Activated CD4-positive, alpha-beta memory T cell treated with anti-CD3 and anti-CD28 coated beads for 36 hours (primary cell): ENCODE results near the gene RPTOR. TPM values are rescaled to one million over a fixed set of nuclear protein-coding genes. Genes with fewer than 3 reads are reported as not detected.
"Not testable (repeated sequence)": the region's sequence is repeated elsewhere in the genome, so short reads cannot be mapped to it uniquely, and the experiment has no call there.

Experiments used
- CTCF ChIA-PET: fragments of 350-600 bp; sonication (Branson Sonifier 250); formaldehyde crosslinking; loops from one replicate; lab custom pipeline; 2021; ENCODE audit warnings: antibody characterized with exemption, inconsistent platforms; lab: Charles Lee
- POLR2A ChIA-PET: fragments of 350-600 bp; sonication (Branson Sonifier 250); formaldehyde crosslinking; loops from one replicate; lab custom pipeline; 2021; ENCODE audit warnings: antibody characterized with exemption; lab: Charles Lee
- DNase-seq: peaks from one replicate; pipeline ENCODE4 v3.0.0-alpha.2; 2020
- H3K27ac Mint-ChIP-seq: one replicate; pipeline ENCODE4 v1.8.0; 2021; ENCODE audit warnings: mixed read lengths
- H3K27me3 Mint-ChIP-seq: one replicate; pipeline ENCODE4 v1.8.0; 2021; ENCODE audit warnings: mixed read lengths
- H3K36me3 Mint-ChIP-seq: one replicate; pipeline ENCODE4 v1.8.0; 2021; ENCODE audit warnings: mixed read lengths
- H3K4me1 Mint-ChIP-seq: one replicate; pipeline ENCODE4 v1.8.0; 2021; ENCODE audit warnings: low read depth, mixed read lengths
- H3K4me3 Mint-ChIP-seq: one replicate; pipeline ENCODE4 v1.8.0; 2021; ENCODE audit warnings: mild to moderate bottlenecking, mixed read lengths
- H3K9me3 Mint-ChIP-seq: one replicate; pipeline ENCODE4 v1.8.0; 2021; ENCODE audit warnings: mixed read lengths
- intact Hi-C: fragments of 100-400 bp; cut with micrococcal nuclease; formaldehyde crosslinking; loops from one replicate; pipeline ENCODE4 v1.15.1; 2023
- total RNA-seq, 2 experiments: library from RNA; stranded (reverse); gene quantifications; one replicate each; pipeline ENCODE4 v1.2.3, GENCODE V29; 2021

RPTOR gene
- total RNA-seq, 2 experiments from 2014 or later = 41.5 to 47.9 TPM

GRCh38 chr17:80628881-80629280, 84.2 kb downstream of the RPTOR start:
- H3K27me3 Mint-ChIP-seq, POLR2A ChIA-PET, H3K4me1 Mint-ChIP-seq, H3K4me3 Mint-ChIP-seq, H3K9me3 Mint-ChIP-seq, intact Hi-C loops, H3K27ac Mint-ChIP-seq, H3K36me3 Mint-ChIP-seq, DNase-seq: not testable (repeated sequence)
- CTCF ChIA-PET = interaction anchor here (0.8 kb wide), 1 partner anchor 10 kb away, joined by 3 read pairs; no protein-coding TSS in a partner anchor

GRCh38 chr17:80629298-80630028, 84.8 kb downstream of the RPTOR start:
- DNase-seq = no peak
- H3K4me3 Mint-ChIP-seq = no peak overlapping the region
- H3K27ac Mint-ChIP-seq = no peak overlapping the region
- H3K36me3 Mint-ChIP-seq = peaks cover 8% of the 10 kb centered on the region
- intact Hi-C loops = no loop called here
- peaks cover 1% of the 10 kb centered on the region for H3K4me1 Mint-ChIP-seq
- no peaks in the 10 kb centered on the region for H3K27me3 Mint-ChIP-seq
- no peaks in the 10 kb centered on the region for H3K9me3 Mint-ChIP-seq
- CTCF ChIA-PET = interaction anchor here (0.8 kb wide), 1 partner anchor 10 kb away, joined by 3 read pairs; no protein-coding TSS in a partner anchor
- POLR2A ChIA-PET = no interaction called here

GRCh38 chr17:80630560-80631120, 86.0 kb downstream of the RPTOR start:
- no peak overlapping the region for H3K4me3 Mint-ChIP-seq
- no peaks in the 10 kb centered on the region for H3K9me3 Mint-ChIP-seq
- intact Hi-C loops = no loop called here
- peaks cover 1% of the 10 kb centered on the region for H3K4me1 Mint-ChIP-seq
- H3K27me3 Mint-ChIP-seq = no peaks in the 10 kb centered on the region
- H3K27ac Mint-ChIP-seq = no peak overlapping the region
- ChIA-PET CTCF (no interaction called here), POLR2A (no interaction called here)
- H3K36me3 Mint-ChIP-seq = peaks cover 8% of the 10 kb centered on the region
- DNase-seq = no peak

- ChIA-PET CTCF (interaction anchor here (1.2 kb wide), 1 partner anchor 56 kb away, joined by 3 read pairs; no protein-coding TSS in a partner anchor), POLR2A (no interaction called here)
- intact Hi-C loops = no loop called here
- Mint-ChIP-seq H3K27me3 (no peaks in the 10 kb centered on the region), H3K4me3 (no peak overlapping the region), H3K27ac (no peak overlapping the region), H3K36me3 (peaks cover 5% of the 10 kb centered on the region), H3K9me3 (no peaks in the 10 kb centered on the region), H3K4me1 (peaks cover 1% of the 10 kb centered on the region)
- DNase-seq = no peak
These were observed 86.8 kb downstream of the RPTOR start for GRCh38 chr17:80631142-80632045.

- intact Hi-C loops = no loop called here
- no peaks in the 10 kb centered on the region for H3K9me3 Mint-ChIP-seq
- ChIA-PET POLR2A (no interaction called here), CTCF (interaction anchor here (1.2 kb wide), 1 partner anchor 57 kb away, joined by 3 read pairs; no protein-coding TSS in a partner anchor)
- no peaks in the 10 kb centered on the region for H3K27me3 Mint-ChIP-seq
- peaks cover 1% of the 10 kb centered on the region for H3K4me1 Mint-ChIP-seq
- no peak overlapping the region for H3K4me3 Mint-ChIP-seq
- H3K27ac Mint-ChIP-seq = no peak overlapping the region
- no peak for DNase-seq
- H3K36me3 Mint-ChIP-seq = peaks cover 2% of the 10 kb centered on the region
These were observed 87.5 kb downstream of the RPTOR start for GRCh38 chr17:80632046-80632581.

- Mint-ChIP-seq H3K9me3 (no peaks in the 10 kb centered on the region), H3K4me3 (no peak overlapping the region), H3K27me3 (no peaks in the 10 kb centered on the region), H3K4me1 (peaks cover 1% of the 10 kb centered on the region), H3K36me3 (no peaks in the 10 kb centered on the region), H3K27ac (no peak overlapping the region)
- ChIA-PET CTCF (no interaction called here), POLR2A (no interaction called here)
- DNase-seq = no peak
- intact Hi-C loops = no loop called here
These were observed 88.6 kb downstream of the RPTOR start for GRCh38 chr17:80633207-80633606.

GRCh38 chr17:80633994-80634566, 89.4 kb downstream of the RPTOR start:
- DNase-seq = no peak
- ChIA-PET POLR2A (no interaction called here), CTCF (no interaction called here)
- Mint-ChIP-seq H3K4me3 (no peak overlapping the region), H3K4me1 (peaks cover 1% of the 10 kb centered on the region), H3K36me3 (no peaks in the 10 kb centered on the region), H3K9me3 (no peaks in the 10 kb centered on the region), H3K27me3 (no peaks in the 10 kb centered on the region), H3K27ac (no peak overlapping the region)
- intact Hi-C loops = no loop called here

- no peak overlapping the region for H3K27ac Mint-ChIP-seq
These were observed 91.9 kb downstream of the RPTOR start for GRCh38 chr17:80636361-80637018.

GRCh38 chr17:80637048-80637781, 92.6 kb downstream of the RPTOR start:
- H3K9me3 Mint-ChIP-seq = no peaks in the 10 kb centered on the region
- no peak overlapping the region for H3K27ac Mint-ChIP-seq
- no peaks in the 10 kb centered on the region for H3K36me3 Mint-ChIP-seq
- intact Hi-C loops = no loop called here
- ChIA-PET CTCF (interaction anchor here (0.6 to 1.5 kb wide), 2 partner anchors 11 to 62 kb away, joined by 3 to 7 read pairs; no protein-coding TSS in a partner anchor), POLR2A (interaction anchor here (0.7 kb wide), 1 partner anchor 12 kb away, joined by 3 read pairs; no protein-coding TSS in a partner anchor)
- peak overlapping the region; percentile 25 for H3K4me3 Mint-ChIP-seq
- no peak for DNase-seq
- H3K27me3 Mint-ChIP-seq = no peaks in the 10 kb centered on the region
- peaks cover 5% of the 10 kb centered on the region for H3K4me1 Mint-ChIP-seq

More at GRCh38 chr17:80636361-80637018, 91.9 kb downstream of the RPTOR start:
- H3K9me3 Mint-ChIP-seq = no peaks in the 10 kb centered on the region
- DNase-seq = no peak
- peaks cover 5% of the 10 kb centered on the region for H3K4me1 Mint-ChIP-seq
- intact Hi-C loops = no loop called here
- POLR2A ChIA-PET = no interaction called here
- CTCF ChIA-PET = interaction anchor here (1.5 kb wide), 1 partner anchor 61 kb away, joined by 7 read pairs; no protein-coding TSS in a partner anchor
- no peaks in the 10 kb centered on the region for H3K36me3 Mint-ChIP-seq
- peak overlapping the region; percentile 25 for H3K4me3 Mint-ChIP-seq
- H3K27me3 Mint-ChIP-seq = no peaks in the 10 kb centered on the region

GRCh38 chr17:80639658-80640057, 95.0 kb downstream of the RPTOR start:
- Mint-ChIP-seq H3K9me3 (no peaks in the 10 kb centered on the region), H3K27me3 (no peaks in the 10 kb centered on the region), H3K4me3 (no peak overlapping the region), H3K4me1 (peaks cover 7% of the 10 kb centered on the region), H3K27ac (no peak overlapping the region), H3K36me3 (peaks cover 8% of the 10 kb centered on the region)
- CTCF ChIA-PET = no interaction called here
- intact Hi-C loops = no loop called here
- POLR2A ChIA-PET = no interaction called here
- no peak for DNase-seq
